Measurements from ENCODE around the gene PRMT3. TPM values are rescaled to one million over a fixed set of nuclear protein-coding genes. Genes with fewer than 3 reads are reported as not detected.
"Not testable (repeated sequence)": the region's sequence is repeated elsewhere in the genome, so short reads cannot be mapped to it uniquely, and the experiment has no call there.

PRMT3 gene
- total and polyA plus RNA-seq, 4 donors: 5.3 to 14.2 (median 7.6) TPM

DNA sequence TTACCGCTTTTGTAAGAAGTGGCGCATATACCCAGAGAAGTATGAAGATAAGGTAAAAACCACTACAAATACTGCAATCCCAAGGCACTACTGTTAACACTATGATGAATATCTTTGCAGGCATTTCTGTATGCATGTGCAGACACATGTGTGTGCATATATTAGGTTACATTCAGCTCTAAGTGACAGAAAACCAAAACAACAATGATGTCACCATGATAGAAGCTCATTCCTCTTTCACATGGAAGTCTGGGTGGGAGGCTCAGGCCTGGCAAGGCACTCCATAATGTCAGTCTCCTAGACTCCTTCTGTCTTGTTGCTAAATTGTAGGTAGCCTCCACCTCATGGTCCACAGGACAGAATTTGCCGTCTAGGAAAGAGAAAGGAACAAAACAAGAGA is 148.8 kb downstream of the PRMT3 start:
- Histone ChIP-seq H3K27me3 (ENCODE audit: control insufficient read depth in 1 of 2, insufficient read depth in 2 of 2, low read length in 1 of 2) (no peaks in the 10 kb centered on the region), H3K9me3 (ENCODE audit: control insufficient read depth, low read length) (peaks cover 2% of the 10 kb centered on the region), H3K4me3 (ENCODE audit: low read length in 2 of 2) (no peak overlapping the region), H3K36me3 (ENCODE audit: control insufficient read depth in 1 of 2, insufficient read depth in 2 of 2, low read length in 1 of 2) (no peaks in the 10 kb centered on the region), H3K27ac (ENCODE audit: low read depth in 1 of 2, low read length in 2 of 2) (no peak overlapping the region), H3K4me1 (ENCODE audit: control insufficient read depth in 1 of 2, insufficient read depth in 2 of 2, low read length in 2 of 2) (no peaks in the 10 kb centered on the region)
- DNase-seq (no peak), ATAC-seq (ENCODE audit: low FRiP score) (no peak)
- WGBS, 2 donors: 70 to 72% methylated on average over 3 of the region's 3 CpGs
- intact Hi-C loops (cut with DNase I): no loop called here

DNA sequence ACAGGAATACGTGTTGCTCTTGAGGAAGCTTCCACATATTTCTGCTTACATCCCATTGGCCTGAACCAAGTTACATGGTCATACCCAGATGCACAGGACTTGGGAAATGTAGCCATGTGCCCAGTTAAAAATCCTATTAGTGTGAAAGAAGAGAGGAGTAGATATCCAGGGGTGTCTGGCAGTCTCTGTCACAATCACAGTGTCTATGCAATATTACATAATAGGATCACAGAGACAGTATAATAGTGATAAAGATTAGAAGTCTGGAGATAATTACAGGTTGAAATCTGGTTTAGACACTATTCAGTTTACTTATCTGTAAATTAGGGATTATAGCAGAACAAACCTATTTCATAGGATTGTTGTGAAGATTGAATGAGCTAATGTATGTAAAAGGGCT is 149.3 kb downstream of the PRMT3 start:
- Histone ChIP-seq H3K36me3 (ENCODE audit: control insufficient read depth in 1 of 2, insufficient read depth in 2 of 2, low read length in 1 of 2) (no peaks in the 10 kb centered on the region), H3K4me3 (ENCODE audit: low read length in 2 of 2) (no peak overlapping the region), H3K4me1 (ENCODE audit: control insufficient read depth in 1 of 2, insufficient read depth in 2 of 2, low read length in 2 of 2) (no peaks in the 10 kb centered on the region), H3K27ac (ENCODE audit: low read depth in 1 of 2, low read length in 2 of 2) (no peak overlapping the region), H3K27me3 (ENCODE audit: control insufficient read depth in 1 of 2, insufficient read depth in 2 of 2, low read length in 1 of 2) (no peaks in the 10 kb centered on the region), H3K9me3 (ENCODE audit: control insufficient read depth, low read length) (peaks cover 2% of the 10 kb centered on the region)
- 45 to 59% methylated on average over 1 of the region's 1 CpG for WGBS, 2 donors
- DNase-seq (no peak), ATAC-seq (ENCODE audit: low FRiP score) (no peak)
- intact Hi-C loops (cut with DNase I): no loop called here

DNA sequence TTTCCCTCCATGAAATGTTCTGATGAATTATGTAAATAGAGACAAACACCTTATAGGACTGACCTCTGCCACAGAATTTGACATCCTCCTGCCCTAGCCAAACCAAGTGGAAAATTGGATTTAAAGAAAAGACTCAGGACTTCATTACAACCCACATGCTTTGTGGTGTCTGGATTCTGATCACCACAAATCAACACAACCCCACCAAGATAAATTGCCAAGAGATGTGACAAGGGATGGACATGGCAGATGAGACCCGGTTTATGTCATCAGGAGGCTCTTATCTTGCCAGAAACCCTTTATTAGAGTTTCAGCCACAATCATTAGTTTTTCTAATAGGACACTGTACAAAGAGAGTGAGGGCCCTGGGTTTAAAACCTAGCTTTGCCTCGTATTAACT is 154.0 kb downstream of the PRMT3 start:
- Histone ChIP-seq H3K27ac (ENCODE audit: low read depth in 1 of 2, low read length in 2 of 2) (no peak overlapping the region), H3K4me1 (ENCODE audit: control insufficient read depth in 1 of 2, insufficient read depth in 2 of 2, low read length in 2 of 2) (no peaks in the 10 kb centered on the region), H3K4me3 (ENCODE audit: low read length in 2 of 2) (no peak overlapping the region), H3K27me3 (ENCODE audit: control insufficient read depth in 1 of 2, insufficient read depth in 2 of 2, low read length in 1 of 2) (no peaks in the 10 kb centered on the region), H3K36me3 (ENCODE audit: control insufficient read depth in 1 of 2, insufficient read depth in 2 of 2, low read length in 1 of 2) (no peaks in the 10 kb centered on the region), H3K9me3 (ENCODE audit: control insufficient read depth, low read length) (peaks cover 2% of the 10 kb centered on the region)
- WGBS, 2 donors: 46 to 50% methylated on average over 2 of the region's 2 CpGs
- DNase-seq (no peak), ATAC-seq (ENCODE audit: low FRiP score) (no peak)
- intact Hi-C loops (cut with DNase I): no loop called here

DNA sequence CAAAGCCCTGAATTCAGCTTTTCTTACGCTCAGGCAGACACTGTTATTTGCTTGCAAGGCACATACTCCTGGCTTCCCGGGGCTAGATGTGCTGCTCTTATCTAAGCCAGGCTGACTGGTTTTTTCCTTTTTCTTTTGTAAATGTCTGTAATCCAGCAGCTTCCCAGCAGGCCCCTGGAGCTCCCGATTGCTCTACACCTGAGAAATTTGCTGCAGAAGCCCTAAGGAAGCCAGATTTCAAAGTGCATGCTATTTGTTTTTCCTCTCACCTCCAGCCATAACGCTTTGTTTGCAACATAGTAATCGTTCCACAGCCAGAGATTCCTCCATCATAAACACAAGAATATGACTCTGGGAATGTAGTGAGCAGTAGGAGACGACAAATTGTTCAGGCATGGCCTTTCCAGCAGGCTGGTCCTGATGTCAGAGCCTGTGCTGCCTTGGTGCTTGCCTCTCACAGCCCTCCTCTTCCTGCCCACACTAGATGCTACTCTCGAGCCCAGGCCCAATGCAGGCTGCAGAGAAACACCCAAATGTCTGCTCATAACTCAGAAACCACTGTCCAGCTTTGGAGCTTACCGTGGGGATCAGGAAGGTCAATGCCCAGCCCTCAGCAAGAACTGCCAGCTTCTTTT is 157.2 kb downstream of the PRMT3 start:
- intact Hi-C loops (cut with DNase I): no loop called here
- Histone ChIP-seq H3K27me3 (ENCODE audit: control insufficient read depth in 1 of 2, insufficient read depth in 2 of 2, low read length in 1 of 2) (no peaks in the 10 kb centered on the region), H3K27ac (ENCODE audit: low read depth in 1 of 2, low read length in 2 of 2) (no peak overlapping the region), H3K4me1 (ENCODE audit: control insufficient read depth in 1 of 2, insufficient read depth in 2 of 2, low read length in 2 of 2) (no peaks in the 10 kb centered on the region), H3K9me3 (ENCODE audit: control insufficient read depth, low read length) (no peaks in the 10 kb centered on the region), H3K4me3 (ENCODE audit: low read length in 2 of 2) (no peak overlapping the region), H3K36me3 (ENCODE audit: control insufficient read depth in 1 of 2, insufficient read depth in 2 of 2, low read length in 1 of 2) (no peaks in the 10 kb centered on the region)
- WGBS, 2 donors: 34 to 35% methylated on average over 8 of the region's 8 CpGs
- ATAC-seq (ENCODE audit: low FRiP score) (no peak), DNase-seq (no peak)

DNA sequence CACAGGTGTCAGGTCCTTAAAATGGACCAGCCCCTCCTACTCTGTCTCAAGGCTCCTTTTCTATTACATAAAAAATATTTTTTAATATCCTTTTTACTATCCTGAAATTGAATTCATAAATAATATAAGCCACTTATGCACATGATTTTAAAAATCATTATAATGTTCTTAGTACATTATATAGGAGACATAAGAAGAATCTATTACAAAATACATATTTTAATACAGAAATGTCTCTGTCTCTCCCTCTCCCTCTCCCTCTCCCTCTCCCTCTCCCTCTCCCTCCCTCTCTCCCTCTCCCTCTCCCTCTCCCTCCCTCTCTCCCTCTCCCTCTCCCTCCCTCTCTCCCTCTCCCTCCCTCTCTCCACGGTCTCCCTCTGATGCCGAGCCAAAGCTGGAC is 159.9 kb downstream of the PRMT3 start:
- no peak for ATAC-seq (ENCODE audit: low FRiP score)
- Histone ChIP-seq H3K9me3 (ENCODE audit: control insufficient read depth, low read length) (no peaks in the 10 kb centered on the region), H3K4me1 (ENCODE audit: control insufficient read depth in 1 of 2, insufficient read depth in 2 of 2, low read length in 2 of 2) (no peaks in the 10 kb centered on the region), H3K4me3 (ENCODE audit: low read length in 2 of 2) (no peak overlapping the region), H3K36me3 (ENCODE audit: control insufficient read depth in 1 of 2, insufficient read depth in 2 of 2, low read length in 1 of 2) (no peaks in the 10 kb centered on the region), H3K27ac (ENCODE audit: low read depth in 1 of 2, low read length in 2 of 2) (no peak overlapping the region), H3K27me3 (ENCODE audit: control insufficient read depth in 1 of 2, insufficient read depth in 2 of 2, low read length in 1 of 2) (no peaks in the 10 kb centered on the region)
- intact Hi-C loops (cut with DNase I): no loop called here
- DNase-seq: no peak
- WGBS, 2 donors: 57% methylated on average over 2 of the region's 2 CpGs; no CpG with 5 or more reads in 1 of the 2 donors

DNA sequence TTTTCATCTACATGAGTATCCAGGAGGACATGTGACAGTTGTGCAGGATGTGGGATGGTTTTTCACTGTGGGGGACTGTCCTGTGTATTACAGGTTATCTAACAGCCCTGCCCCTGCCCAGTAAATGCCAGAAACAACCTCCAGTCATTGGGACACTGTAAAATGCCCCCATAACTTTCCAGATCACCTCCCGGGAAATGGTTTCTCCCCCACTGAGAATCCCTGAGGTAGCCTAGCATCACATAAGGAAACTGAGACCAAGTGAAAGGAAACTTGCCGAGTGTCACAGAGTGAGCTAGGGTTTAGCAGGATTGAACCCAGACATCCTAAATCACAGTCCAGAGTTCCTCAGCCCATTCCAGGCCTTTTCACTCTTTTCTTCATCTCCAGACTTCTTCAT is 163.6 kb downstream of the PRMT3 start:
- no peak overlapping the region for H3K4me3 ChIP-seq (ENCODE audit: low read length in 2 of 2)
- WGBS, 2 donors: 42 to 61% methylated on average over 2 of the region's 2 CpGs
- H3K9me3 ChIP-seq (ENCODE audit: control insufficient read depth, low read length): no peaks in the 10 kb centered on the region
- DNase-seq (no peak), ATAC-seq (ENCODE audit: low FRiP score) (no peak)
- H3K36me3 ChIP-seq (ENCODE audit: control insufficient read depth in 1 of 2, insufficient read depth in 2 of 2, low read length in 1 of 2): no peaks in the 10 kb centered on the region
- H3K27ac ChIP-seq (ENCODE audit: low read depth in 1 of 2, low read length in 2 of 2): no peak overlapping the region
- no peaks in the 10 kb centered on the region for H3K27me3 ChIP-seq (ENCODE audit: control insufficient read depth in 1 of 2, insufficient read depth in 2 of 2, low read length in 1 of 2)
- intact Hi-C loops (cut with DNase I): no loop called here
- no peaks in the 10 kb centered on the region for H3K4me1 ChIP-seq (ENCODE audit: control insufficient read depth in 1 of 2, insufficient read depth in 2 of 2, low read length in 2 of 2)

DNA sequence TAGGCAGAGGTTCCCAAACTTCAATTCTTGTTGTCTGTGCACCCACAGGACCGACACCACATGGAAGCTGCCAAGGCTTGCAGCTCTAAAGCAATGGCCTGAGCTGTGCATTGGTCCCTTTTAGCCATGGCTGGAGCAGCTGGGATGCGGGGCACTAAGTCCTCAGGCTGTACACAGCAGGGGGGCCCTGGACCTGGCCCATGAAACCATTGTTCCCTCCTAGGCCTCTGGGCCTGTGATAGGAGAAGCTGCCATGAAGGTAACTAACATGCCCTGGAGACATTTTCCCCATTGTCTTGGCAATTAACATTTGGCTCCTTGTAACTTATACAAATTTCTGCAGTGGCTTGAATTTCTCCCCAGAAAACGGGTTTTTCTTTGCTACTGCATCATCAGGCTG is 168.3 kb downstream of the PRMT3 start:
- Histone ChIP-seq H3K4me1 (ENCODE audit: control insufficient read depth in 1 of 2, insufficient read depth in 2 of 2, low read length in 2 of 2) (no peaks in the 10 kb centered on the region), H3K9me3 (ENCODE audit: control insufficient read depth, low read length) (no peaks in the 10 kb centered on the region), H3K36me3 (ENCODE audit: control insufficient read depth in 1 of 2, insufficient read depth in 2 of 2, low read length in 1 of 2) (no peaks in the 10 kb centered on the region), H3K4me3 (ENCODE audit: low read length in 2 of 2) (no peak overlapping the region), H3K27me3 (ENCODE audit: control insufficient read depth in 1 of 2, insufficient read depth in 2 of 2, low read length in 1 of 2) (no peaks in the 10 kb centered on the region), H3K27ac (ENCODE audit: low read depth in 1 of 2, low read length in 2 of 2) (no peak overlapping the region)
- WGBS, 2 donors: 55 to 61% methylated on average over 3 of the region's 3 CpGs
- intact Hi-C loops (cut with DNase I): no loop called here
- no peak for ATAC-seq (ENCODE audit: low FRiP score)
- no peak for DNase-seq

DNA sequence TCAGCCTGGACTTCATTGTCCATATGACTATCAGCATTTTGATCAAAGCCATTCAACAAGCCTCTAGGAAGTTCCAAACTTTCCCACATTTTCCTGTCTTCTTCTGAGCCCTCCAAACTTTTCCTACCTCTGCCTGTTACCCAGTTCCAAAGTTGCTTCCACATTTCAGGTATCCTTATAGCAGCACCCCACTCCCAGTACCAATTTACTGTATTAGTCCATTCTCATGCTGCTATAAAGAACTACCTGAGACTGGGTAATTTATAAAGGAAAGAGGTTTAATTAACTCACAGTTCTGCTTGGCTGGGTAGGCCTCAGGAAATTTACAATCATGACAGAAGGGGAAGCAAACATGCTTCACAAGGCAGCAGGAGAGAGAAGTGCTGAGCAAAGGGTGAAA is 168.9 kb downstream of the PRMT3 start:
- ATAC-seq (ENCODE audit: low FRiP score); H3K36me3 ChIP-seq (ENCODE audit: control insufficient read depth in 1 of 2, insufficient read depth in 2 of 2, low read length in 1 of 2); DNase-seq; H3K9me3 ChIP-seq (ENCODE audit: control insufficient read depth, low read length); H3K27ac ChIP-seq (ENCODE audit: low read depth in 1 of 2, low read length in 2 of 2); H3K4me3 ChIP-seq (ENCODE audit: low read length in 2 of 2); intact Hi-C loops (cut with DNase I); H3K27me3 ChIP-seq (ENCODE audit: control insufficient read depth in 1 of 2, insufficient read depth in 2 of 2, low read length in 1 of 2); H3K4me1 ChIP-seq (ENCODE audit: control insufficient read depth in 1 of 2, insufficient read depth in 2 of 2, low read length in 2 of 2): not testable (repeated sequence)

DNA sequence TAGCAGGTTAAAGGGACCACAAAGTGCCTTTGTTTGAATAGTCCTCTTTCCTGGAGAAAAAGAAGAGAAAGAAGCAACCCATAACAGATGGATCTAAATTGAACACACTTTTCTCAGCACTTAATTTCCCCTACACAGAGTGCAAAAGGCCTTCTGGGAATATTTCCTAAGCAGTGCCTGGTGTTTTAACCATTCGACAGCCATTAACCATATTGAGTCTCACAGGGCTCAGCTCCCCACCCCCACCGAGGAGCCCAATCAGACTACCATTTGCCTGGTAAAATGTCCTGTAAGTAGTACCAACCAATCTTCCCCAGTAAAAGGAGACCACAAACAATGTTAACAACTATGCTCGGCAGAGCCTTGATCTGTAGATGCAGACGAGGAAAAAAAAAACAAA is 171.2 kb downstream of the PRMT3 start:
- no peak overlapping the region for H3K27ac ChIP-seq (ENCODE audit: low read depth in 1 of 2, low read length in 2 of 2)
- DNase-seq (no peak), ATAC-seq (ENCODE audit: low FRiP score) (no peak)
- H3K36me3 ChIP-seq (ENCODE audit: control insufficient read depth in 1 of 2, insufficient read depth in 2 of 2, low read length in 1 of 2): no peaks in the 10 kb centered on the region
- 80 to 85% methylated on average over 4 of the region's 4 CpGs for WGBS, 2 donors
- peaks cover 0 to under 1% of the 10 kb centered on the region in 2 donors for H3K4me1 ChIP-seq (ENCODE audit: control insufficient read depth in 1 of 2, insufficient read depth in 2 of 2, low read length in 2 of 2)
- H3K9me3 ChIP-seq (ENCODE audit: control insufficient read depth, low read length): no peaks in the 10 kb centered on the region
- intact Hi-C loops (cut with DNase I): no loop called here
- H3K4me3 ChIP-seq (ENCODE audit: low read length in 2 of 2): no peak overlapping the region
- no peaks in the 10 kb centered on the region for H3K27me3 ChIP-seq (ENCODE audit: control insufficient read depth in 1 of 2, insufficient read depth in 2 of 2, low read length in 1 of 2)

Data from aorta (tissue), 5 donors.